Measurements from ENCODE around the gene GGT7. TPM values are rescaled to one million over a fixed set of nuclear protein-coding genes. Genes with fewer than 3 reads are reported as not detected.

Gene GGT7
- total RNA-seq, 1 experiment from 2014 or later, result 27.7 TPM

DNA sequence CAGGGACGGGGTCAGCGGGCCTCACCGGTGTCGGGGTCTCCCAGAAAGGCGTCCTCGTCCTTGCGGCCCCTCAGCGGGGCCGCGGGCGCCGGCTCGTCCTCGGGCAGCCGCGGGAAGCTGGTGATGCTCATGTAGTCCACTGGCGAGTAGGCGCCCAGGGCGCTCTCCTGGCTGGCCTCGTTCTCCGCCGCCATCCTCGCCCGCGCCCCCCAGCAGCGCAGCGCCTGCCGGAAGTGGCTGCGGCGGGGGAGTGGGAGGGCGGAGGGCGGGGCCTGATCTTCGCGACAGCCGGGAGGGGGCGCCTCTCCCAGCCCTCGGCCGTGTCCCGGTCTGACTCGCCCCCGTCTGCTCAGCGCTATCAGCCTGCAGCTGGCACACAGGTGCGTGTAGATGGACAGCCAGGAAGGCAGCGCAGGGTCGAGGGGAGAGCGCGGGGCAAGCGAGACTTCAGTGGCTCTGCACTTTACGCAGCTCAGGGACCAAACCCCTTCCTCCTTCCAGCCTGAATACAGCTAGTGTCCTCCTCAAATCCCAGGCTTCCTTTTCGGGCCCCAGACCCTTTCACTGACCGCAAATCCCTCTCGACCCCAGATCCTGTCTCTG is at the start of gene GGT7 (continued):
- peak; percentile 66; the same call in 1 of the 2 replicates for TF ChIP-seq FOXP1 (CRISPR knock-in tag; IDR thresholded peaks at IDR 0.05; ENCODE audit: borderline replicate concordance)
- TF ChIP-seq, protein P1, sequence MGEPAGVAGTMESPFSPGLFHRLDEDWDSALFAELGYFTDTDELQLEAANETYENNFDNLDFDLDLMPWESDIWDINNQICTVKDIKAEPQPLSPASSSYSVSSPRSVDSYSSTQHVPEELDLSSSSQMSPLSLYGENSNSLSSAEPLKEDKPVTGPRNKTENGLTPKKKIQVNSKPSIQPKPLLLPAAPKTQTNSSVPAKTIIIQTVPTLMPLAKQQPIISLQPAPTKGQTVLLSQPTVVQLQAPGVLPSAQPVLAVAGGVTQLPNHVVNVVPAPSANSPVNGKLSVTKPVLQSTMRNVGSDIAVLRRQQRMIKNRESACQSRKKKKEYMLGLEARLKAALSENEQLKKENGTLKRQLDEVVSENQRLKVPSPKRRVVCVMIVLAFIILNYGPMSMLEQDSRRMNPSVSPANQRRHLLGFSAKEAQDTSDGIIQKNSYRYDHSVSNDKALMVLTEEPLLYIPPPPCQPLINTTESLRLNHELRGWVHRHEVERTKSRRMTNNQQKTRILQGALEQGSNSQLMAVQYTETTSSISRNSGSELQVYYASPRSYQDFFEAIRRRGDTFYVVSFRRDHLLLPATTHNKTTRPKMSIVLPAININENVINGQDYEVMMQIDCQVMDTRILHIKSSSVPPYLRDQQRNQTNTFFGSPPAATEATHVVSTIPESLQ (CRISPR knock-in tag; IDR thresholded peaks at IDR 0.05), result no peak
- peak; percentile 62; the same call in 1 of the 2 replicates for TF ChIP-seq FOXK1 (CRISPR knock-in tag; IDR thresholded peaks at IDR 0.05)
- TF ChIP-seq TEAD1 (CRISPR knock-in tag; IDR thresholded peaks at IDR 0.05), result peak; percentile 68; the same call in 1 of the 2 replicates
- no peak for TF ChIP-seq ATF1 (CRISPR knock-in tag; IDR thresholded peaks at IDR 0.05)
- TF ChIP-seq NFATC4 (CRISPR knock-in tag; IDR thresholded peaks at IDR 0.05), result no peak
- TF ChIP-seq, protein P2, sequence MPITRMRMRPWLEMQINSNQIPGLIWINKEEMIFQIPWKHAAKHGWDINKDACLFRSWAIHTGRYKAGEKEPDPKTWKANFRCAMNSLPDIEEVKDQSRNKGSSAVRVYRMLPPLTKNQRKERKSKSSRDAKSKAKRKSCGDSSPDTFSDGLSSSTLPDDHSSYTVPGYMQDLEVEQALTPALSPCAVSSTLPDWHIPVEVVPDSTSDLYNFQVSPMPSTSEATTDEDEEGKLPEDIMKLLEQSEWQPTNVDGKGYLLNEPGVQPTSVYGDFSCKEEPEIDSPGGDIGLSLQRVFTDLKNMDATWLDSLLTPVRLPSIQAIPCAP (CRISPR knock-in tag; IDR thresholded peaks at IDR 0.05), result no peak
- TF ChIP-seq, protein P3, sequence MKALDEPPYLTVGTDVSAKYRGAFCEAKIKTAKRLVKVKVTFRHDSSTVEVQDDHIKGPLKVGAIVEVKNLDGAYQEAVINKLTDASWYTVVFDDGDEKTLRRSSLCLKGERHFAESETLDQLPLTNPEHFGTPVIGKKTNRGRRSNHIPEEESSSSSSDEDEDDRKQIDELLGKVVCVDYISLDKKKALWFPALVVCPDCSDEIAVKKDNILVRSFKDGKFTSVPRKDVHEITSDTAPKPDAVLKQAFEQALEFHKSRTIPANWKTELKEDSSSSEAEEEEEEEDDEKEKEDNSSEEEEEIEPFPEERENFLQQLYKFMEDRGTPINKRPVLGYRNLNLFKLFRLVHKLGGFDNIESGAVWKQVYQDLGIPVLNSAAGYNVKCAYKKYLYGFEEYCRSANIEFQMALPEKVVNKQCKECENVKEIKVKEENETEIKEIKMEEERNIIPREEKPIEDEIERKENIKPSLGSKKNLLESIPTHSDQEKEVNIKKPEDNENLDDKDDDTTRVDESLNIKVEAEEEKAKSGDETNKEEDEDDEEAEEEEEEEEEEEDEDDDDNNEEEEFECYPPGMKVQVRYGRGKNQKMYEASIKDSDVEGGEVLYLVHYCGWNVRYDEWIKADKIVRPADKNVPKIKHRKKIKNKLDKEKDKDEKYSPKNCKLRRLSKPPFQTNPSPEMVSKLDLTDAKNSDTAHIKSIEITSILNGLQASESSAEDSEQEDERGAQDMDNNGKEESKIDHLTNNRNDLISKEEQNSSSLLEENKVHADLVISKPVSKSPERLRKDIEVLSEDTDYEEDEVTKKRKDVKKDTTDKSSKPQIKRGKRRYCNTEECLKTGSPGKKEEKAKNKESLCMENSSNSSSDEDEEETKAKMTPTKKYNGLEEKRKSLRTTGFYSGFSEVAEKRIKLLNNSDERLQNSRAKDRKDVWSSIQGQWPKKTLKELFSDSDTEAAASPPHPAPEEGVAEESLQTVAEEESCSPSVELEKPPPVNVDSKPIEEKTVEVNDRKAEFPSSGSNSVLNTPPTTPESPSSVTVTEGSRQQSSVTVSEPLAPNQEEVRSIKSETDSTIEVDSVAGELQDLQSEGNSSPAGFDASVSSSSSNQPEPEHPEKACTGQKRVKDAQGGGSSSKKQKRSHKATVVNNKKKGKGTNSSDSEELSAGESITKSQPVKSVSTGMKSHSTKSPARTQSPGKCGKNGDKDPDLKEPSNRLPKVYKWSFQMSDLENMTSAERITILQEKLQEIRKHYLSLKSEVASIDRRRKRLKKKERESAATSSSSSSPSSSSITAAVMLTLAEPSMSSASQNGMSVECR (CRISPR knock-in tag; IDR thresholded peaks at IDR 0.05; ENCODE audit: borderline replicate concordance), result 0 out of 2 replicates have a peak, but pooled peaks have one; percentile 56
- TF ChIP-seq IRF2 (CRISPR knock-in tag; IDR thresholded peaks at IDR 0.05; ENCODE audit: borderline replicate concordance, low read depth), result no peak
- TF ChIP-seq, protein P4, sequence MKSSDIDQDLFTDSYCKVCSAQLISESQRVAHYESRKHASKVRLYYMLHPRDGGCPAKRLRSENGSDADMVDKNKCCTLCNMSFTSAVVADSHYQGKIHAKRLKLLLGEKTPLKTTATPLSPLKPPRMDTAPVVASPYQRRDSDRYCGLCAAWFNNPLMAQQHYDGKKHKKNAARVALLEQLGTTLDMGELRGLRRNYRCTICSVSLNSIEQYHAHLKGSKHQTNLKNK (CRISPR knock-in tag; IDR thresholded peaks at IDR 0.05), result no peak
- TF ChIP-seq MYBL2 (CRISPR knock-in tag; IDR thresholded peaks at IDR 0.05), result 0 out of 2 replicates have a peak, but pooled peaks have one; percentile 12
- TF ChIP-seq NFE2L1 (CRISPR knock-in tag; IDR thresholded peaks at IDR 0.05), result no peak
- TF ChIP-seq ZNF232 (CRISPR knock-in tag; IDR thresholded peaks at IDR 0.05), result 0 out of 2 replicates have a peak, but pooled peaks have one; percentile 75
- TF ChIP-seq GTF2I (CRISPR knock-in tag; conservative IDR thresholded peaks at IDR 0.05), result no peak
- no peak for TF ChIP-seq JAZF1 (CRISPR knock-in tag; IDR thresholded peaks at IDR 0.05)
- TF ChIP-seq, protein P5, sequence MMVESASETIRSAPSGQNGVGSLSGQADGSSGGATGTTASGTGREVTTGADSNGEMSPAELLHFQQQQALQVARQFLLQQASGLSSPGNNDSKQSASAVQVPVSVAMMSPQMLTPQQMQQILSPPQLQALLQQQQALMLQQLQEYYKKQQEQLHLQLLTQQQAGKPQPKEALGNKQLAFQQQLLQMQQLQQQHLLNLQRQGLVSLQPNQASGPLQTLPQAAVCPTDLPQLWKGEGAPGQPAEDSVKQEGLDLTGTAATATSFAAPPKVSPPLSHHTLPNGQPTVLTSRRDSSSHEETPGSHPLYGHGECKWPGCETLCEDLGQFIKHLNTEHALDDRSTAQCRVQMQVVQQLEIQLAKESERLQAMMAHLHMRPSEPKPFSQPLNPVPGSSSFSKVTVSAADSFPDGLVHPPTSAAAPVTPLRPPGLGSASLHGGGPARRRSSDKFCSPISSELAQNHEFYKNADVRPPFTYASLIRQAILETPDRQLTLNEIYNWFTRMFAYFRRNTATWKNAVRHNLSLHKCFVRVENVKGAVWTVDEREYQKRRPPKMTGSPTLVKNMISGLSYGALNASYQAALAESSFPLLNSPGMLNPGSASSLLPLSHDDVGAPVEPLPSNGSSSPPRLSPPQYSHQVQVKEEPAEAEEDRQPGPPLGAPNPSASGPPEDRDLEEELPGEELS (CRISPR knock-in tag; IDR thresholded peaks at IDR 0.05), result 0 out of 2 replicates have a peak, but pooled peaks have one; percentile 53
- TF ChIP-seq, protein P6, sequence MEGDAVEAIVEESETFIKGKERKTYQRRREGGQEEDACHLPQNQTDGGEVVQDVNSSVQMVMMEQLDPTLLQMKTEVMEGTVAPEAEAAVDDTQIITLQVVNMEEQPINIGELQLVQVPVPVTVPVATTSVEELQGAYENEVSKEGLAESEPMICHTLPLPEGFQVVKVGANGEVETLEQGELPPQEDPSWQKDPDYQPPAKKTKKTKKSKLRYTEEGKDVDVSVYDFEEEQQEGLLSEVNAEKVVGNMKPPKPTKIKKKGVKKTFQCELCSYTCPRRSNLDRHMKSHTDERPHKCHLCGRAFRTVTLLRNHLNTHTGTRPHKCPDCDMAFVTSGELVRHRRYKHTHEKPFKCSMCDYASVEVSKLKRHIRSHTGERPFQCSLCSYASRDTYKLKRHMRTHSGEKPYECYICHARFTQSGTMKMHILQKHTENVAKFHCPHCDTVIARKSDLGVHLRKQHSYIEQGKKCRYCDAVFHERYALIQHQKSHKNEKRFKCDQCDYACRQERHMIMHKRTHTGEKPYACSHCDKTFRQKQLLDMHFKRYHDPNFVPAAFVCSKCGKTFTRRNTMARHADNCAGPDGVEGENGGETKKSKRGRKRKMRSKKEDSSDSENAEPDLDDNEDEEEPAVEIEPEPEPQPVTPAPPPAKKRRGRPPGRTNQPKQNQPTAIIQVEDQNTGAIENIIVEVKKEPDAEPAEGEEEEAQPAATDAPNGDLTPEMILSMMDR (IDR thresholded peaks at IDR 0.05), result peak; percentile 56
- no peak for TF ChIP-seq ZNF423 (CRISPR knock-in tag; IDR thresholded peaks at IDR 0.05)
- TF ChIP-seq, protein P7, sequence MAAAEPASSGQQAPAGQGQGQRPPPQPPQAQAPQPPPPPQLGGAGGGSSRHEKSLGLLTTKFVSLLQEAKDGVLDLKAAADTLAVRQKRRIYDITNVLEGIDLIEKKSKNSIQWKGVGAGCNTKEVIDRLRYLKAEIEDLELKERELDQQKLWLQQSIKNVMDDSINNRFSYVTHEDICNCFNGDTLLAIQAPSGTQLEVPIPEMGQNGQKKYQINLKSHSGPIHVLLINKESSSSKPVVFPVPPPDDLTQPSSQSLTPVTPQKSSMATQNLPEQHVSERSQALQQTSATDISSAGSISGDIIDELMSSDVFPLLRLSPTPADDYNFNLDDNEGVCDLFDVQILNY (CRISPR knock-in tag; IDR thresholded peaks at IDR 0.05), result peak; percentile 62; the same call in 1 of the 2 replicates
- TF ChIP-seq, protein P8, sequence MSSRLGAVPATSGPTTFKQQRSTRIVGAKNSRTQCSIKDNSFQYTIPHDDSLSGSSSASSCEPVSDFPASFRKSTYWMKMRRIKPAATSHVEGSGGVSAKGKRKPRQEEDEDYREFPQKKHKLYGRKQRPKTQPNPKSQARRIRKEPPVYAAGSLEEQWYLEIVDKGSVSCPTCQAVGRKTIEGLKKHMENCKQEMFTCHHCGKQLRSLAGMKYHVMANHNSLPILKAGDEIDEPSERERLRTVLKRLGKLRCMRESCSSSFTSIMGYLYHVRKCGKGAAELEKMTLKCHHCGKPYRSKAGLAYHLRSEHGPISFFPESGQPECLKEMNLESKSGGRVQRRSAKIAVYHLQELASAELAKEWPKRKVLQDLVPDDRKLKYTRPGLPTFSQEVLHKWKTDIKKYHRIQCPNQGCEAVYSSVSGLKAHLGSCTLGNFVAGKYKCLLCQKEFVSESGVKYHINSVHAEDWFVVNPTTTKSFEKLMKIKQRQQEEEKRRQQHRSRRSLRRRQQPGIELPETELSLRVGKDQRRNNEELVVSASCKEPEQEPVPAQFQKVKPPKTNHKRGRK (CRISPR knock-in tag; IDR thresholded peaks at IDR 0.05; ENCODE audit: borderline replicate concordance), result no peak
- TF ChIP-seq, protein P9, sequence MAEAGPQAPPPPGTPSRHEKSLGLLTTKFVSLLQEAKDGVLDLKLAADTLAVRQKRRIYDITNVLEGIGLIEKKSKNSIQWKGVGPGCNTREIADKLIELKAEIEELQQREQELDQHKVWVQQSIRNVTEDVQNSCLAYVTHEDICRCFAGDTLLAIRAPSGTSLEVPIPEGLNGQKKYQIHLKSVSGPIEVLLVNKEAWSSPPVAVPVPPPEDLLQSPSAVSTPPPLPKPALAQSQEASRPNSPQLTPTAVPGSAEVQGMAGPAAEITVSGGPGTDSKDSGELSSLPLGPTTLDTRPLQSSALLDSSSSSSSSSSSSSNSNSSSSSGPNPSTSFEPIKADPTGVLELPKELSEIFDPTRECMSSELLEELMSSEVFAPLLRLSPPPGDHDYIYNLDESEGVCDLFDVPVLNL (CRISPR knock-in tag; IDR thresholded peaks at IDR 0.05; ENCODE audit: borderline replicate concordance, low read depth), result no peak
- TF ChIP-seq ESRRA (CRISPR knock-in tag; IDR thresholded peaks at IDR 0.05; ENCODE audit: borderline replicate concordance), result no peak
